SH-SY5Y (cell line): ENCODE data around the gene APBA1.

ENCODE experiments used
- GATA2 ChIP-seq: IDR thresholded peaks from 2 replicates; pipeline ENCODE4 v1.6.1; 2011; ENCODE audit warnings: mild to moderate bottlenecking, low read depth, low read length
- GATA3 ChIP-seq: IDR thresholded peaks from 2 replicates; pipeline ENCODE4 v1.6.1; 2011; ENCODE audit warnings: low read depth, mild to moderate bottlenecking, low read length, moderate library complexity

GRCh38 chr9:69513141-69513820, 158.9 kb downstream of the APBA1 start:
- TF ChIP-seq GATA2 = no peak
- TF ChIP-seq GATA3 = no peak
